HL-60 (cell line): ENCODE data around the gene BEST1.

Experiments used
- CTCF ChIP-seq: IDR thresholded peaks from one replicate; pipeline ENCODE4 v1.5.1; 2011; ENCODE audit warnings: low read length, control low read depth, inconsistent platforms; ENCODE audit not compliant: insufficient read depth
- GABPA ChIP-seq: IDR thresholded peaks from 2 replicates; pipeline ENCODE4 v1.6.1; 2012; ENCODE audit warnings: low read depth
- POLR2AphosphoS5 ChIP-seq: IDR thresholded peaks from 2 replicates; pipeline ENCODE4 v1.6.1; 2012; ENCODE audit warnings: low read depth
- REST ChIP-seq: IDR thresholded peaks from 2 replicates; pipeline ENCODE4 v1.6.1; 2012; ENCODE audit warnings: low read depth; ENCODE audit not compliant: insufficient replicate concordance
- SPI1 ChIP-seq: IDR thresholded peaks from 2 replicates; pipeline ENCODE4 v1.6.1; 2012; ENCODE audit warnings: low read depth, mild to moderate bottlenecking, borderline replicate concordance

- TF ChIP-seq POLR2AphosphoS5 = no peak
- TF ChIP-seq CTCF = no peak
- TF ChIP-seq GABPA = no peak
- TF ChIP-seq SPI1 = no peak
- TF ChIP-seq REST = no peak
Measured at GRCh38 chr11:61955422-61956135, 5.4 kb downstream of the BEST1 start.
